ENCODE data around the gene PTRH2.
A peak's percentile ranks its signal among the peaks of the same experiment; 100 is the strongest.

Gene PTRH2

DNA sequence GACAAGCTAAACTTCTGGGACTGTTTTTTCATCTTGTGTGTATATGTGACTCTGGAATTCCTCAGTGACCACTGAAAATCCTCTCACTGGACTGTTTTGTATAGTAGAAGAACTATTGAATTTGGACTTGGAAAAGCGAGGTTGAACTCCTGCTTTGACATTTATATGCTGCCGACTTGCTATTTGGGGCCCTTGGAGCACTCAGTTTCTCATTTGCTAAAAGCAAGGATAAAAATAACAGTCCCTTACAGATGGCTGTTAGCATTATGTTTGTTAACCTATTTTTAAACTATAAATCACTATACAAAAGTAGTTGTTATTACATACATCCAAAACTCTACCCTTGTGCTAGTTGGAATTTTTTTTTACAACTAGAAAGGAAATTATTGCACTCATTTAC, 9.2 kb upstream of the PTRH2 start:
- no peak for DNase-seq

DNA sequence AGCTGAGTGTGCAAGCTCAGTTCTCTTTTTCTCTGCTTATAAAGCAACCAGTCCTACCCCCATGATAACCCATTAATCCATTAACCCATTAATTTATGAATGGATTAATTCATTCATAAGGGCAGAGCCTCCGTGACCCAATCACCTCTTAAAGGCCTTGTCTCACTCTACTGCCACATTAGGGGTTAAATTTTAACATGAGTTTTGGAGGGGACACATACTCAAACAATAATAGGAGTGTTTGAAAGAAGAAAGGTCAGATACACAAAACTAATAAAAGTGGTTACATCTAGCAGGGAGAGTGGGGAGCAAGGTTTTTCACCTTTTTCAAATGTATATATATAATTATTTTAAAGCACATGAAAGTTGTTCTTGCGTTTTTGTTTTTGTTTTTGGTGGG, 7.0 kb upstream of the PTRH2 start:
- no peak for DNase-seq

DNA sequence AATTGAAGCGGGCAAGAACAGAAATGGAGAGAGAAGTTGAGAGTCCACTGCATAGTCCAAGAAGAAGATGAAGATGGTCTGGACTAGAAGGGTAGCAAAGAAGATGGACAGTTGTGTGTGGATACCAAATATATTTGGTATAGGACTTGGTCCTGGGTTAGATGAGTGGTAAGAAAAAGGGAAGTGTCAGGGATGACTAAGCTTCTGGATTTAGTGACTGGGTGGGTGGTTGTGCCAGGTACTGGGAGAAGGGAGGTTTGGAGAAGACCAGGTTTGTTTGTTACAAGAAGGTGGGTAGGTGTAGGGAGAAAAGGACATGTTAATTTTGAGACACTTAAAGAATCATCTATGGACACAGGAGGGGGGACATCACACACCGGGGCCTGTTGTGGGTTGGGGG, 5.6 kb upstream of the PTRH2 start:
- DNase-seq = no peak

DNA sequence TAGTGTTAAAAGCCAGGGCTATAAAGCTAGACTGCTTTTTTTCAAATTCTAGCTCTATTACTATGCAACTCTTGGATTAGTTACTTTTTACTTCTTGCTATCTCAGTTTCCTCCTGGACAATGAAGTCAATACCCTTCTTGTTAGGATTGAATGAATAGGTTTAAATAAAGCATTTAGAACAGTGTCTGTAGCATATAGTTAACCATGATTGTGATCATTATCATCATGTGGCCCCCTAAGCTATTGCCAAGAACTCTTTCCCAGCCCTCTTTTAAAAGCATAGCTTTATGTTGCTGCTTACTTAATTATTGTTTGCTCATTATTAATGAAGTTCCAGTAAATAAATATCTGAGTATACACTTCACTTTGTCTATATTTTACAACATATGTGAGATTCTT, 4.7 kb upstream of the PTRH2 start:
- DNase-seq = no peak

DNA sequence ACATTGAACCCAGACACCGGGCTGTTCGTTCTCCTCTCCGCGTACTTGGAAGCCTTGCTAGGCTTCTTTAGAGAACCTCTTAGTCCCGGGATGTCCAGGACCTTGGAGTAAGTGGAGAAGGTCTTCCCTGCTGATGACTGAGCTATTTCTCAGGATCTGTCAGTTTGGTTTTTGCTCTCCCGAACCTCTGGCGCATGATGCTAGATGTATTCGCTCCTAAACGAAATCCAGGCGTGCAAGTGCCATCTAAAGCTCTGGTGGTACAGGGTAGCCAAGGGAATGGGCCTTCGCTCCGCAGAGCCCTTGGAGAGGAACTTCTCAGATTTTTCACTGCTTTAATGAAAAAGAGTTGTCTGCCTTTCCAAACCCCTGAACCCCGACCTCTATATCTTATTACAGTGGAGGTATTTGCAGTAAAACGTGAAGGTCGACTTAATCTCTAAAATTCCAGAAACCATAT, 771 bp upstream of the PTRH2 start:
- DNase-seq = peak; percentile 4

DNA sequence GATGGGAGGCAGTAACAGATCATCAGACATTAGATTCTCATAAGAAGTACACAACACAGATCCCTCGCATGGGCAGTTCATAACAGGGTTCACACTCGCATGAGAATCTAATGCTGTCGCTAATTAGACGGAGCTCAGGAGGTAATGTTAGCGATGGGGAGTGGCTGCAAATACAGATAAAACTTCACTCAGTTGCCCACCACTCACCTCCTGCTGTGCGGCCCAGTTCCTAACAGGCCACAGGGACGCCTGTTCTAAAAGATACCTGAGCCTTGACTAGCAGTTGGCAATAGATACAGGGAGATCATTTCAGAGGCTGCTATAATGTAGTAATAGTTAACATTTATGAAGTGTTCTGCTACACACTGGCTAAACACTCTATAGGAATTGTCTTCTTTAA, 4.9 kb downstream of the PTRH2 start:
- no peak for DNase-seq

DNA sequence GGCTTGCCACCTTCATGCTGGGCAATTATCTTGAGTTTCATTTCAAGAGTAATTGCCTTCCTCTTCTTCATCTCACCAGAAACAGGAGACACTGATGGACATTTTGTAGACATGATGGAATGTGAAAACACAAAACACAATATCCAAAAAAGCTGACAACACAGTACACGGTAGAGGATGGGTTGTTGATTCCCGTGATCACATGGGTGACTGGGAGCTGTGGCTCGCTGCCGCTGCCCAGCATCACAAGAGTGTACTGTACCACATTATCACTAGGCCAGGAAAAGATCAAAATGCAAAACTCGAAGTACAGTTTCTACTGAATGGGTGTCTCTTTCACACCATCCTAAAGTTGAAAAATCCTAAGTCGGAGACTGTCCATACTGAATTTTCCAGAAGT, 7.4 kb downstream of the PTRH2 start:
- no peak for DNase-seq

DNA sequence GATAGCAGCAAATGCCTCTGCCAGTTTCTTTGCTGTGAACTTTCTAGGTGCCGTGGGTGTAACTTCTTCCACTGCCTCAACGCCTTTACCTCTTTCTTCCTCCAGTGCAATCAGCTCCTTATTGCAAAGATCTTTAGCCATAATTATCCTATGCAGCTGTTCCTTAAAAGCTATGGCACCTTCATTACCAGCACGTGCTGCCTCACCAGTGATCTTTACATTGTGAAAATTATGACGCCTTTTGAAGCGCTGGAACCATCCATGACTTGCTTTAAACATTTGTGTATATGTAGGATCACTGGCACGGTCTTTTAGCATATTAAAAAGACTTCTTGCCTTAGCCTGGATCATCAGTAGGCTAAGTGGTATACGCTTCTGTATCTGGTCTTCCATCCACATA, 8.0 kb downstream of the PTRH2 start:
- no peak for DNase-seq

DNA sequence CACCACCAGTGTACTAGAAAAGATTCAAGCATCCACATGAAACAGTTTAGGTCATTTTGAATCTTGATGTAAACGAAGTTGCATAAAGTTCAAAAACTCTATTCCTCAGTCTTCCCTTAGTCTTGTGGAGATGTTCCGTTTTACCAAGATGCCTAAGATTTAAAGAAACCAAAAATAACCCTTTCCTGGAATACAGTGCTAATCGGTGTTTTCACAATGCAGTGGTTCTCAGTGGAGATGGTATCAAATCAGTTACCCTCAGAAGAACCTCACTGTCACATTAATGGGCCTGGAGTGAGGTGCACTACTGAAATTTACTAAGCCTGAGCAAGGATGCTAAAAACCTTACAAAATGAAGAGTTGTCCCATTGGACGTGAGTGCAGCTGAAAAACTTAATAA, 9.1 kb downstream of the PTRH2 start:
- DNase-seq = no peak

DNA sequence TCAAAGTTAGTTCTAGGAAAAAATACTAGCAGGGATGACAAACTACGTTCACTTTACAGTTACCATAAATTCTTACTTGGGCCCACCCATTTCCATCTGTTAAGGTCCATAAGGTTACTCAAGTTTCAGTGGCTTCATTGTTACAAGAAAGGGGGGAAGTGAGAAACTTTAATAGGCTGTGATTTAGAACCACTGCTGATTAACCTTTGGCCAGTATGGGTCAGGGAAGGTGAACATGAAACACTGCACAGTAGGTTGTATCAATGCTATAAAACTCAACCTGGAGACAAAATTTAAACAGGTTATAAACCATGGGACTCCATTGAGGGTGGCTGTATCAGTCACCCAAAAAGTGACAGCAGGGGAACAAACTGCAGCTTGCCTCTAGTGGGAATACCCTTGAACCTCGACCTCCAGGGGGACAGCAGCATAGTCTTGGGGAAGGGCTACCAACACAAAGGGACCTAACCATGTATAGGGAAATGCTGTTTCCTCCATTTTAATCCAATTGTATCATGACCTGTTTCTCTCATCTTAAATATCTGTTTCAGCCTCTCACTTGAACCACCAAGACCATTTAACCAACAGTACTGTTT, 10.4 kb downstream of the PTRH2 start:
- DNase-seq = no peak

DNA sequence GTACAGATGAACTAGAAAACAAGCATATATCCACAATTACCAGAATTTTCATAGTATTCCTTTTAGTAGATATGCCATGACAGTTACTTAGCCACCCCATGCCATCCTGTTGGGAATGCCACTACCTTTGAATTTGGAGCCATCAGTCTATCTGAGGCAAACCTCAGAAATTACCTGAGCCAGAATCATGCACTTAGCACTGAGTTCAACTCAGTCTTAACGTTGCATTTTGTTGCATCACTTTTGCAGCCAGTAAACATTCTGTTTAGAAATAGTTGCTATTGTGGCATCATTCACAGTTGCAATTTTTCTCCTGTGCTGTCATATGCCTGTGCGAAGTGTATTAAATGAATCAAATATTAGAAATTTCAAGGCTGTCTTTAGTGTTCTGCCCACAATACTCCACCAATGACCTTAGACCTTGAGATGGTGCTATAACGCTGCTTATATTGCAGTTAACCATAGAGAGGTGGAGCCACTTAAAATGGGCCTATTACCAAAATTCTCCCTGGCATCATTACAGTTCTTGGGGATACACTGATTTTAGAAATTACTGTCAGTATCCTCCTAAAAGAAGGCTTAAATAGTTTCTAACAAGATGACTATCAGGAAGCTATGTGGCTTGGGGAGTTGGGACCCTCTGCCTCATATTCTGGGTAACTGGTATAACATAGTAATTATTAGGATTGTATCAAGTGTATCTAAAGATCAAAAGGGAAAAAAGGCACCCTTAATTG, 11.1 kb downstream of the PTRH2 start:
- DNase-seq = no peak

DNA sequence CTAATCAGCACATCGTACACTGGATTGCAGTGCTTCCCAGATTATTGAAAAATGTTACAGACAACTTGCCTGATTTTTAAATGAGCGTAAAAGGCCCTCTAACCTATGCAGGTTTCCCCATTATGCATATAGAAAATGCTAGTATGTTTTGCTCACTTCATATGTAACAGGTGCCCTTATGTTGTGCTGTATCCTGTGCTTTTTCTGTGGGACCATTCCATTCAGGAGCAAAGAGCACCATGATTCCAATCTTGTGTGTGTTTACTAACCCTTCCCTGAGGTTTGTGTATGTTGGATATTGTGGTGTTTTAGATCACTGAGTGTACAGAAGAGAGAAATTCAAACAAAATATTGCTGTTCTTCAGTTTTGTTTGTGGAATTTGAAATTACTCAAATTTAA, 12.9 kb downstream of the PTRH2 start:
- DNase-seq = no peak

DNA sequence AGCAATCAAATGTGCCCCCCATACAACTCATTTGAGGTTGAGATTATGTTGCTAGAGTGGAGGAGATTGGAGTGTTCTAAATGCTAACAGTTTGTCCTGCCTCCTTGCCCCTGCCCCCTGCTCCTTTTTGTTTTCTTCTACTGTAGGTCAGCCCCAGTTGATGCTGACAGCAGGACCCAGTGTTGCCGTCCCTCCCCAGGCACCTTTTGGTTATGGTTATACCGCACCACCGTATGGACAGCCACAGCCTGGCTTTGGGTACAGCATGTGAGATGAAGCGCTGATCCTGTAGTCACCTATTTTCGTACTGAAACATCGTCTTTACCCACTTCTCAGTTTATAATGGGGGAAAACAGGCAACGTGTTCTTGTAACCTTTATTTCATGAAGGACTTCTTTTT, 13.6 kb downstream of the PTRH2 start:
- no peak for DNase-seq

DNA sequence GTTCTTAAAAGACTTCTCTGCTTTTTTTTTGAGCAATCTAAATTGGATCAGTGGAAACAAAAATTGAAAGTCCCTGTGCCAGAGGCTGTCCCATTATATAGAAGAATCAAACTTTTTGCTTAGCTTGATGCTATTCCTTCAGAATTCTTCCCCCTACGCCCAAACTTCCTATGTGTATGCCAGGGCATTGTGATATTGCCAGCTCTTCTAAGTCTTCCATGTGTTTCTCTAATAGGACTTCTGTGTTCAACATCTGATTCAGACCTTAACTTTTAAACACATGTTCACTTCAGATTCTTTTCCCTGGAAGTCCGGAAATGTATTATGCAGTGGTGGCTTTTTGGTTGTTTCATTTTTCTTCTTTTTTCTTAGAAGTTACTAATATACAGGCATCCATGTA, 18.7 kb downstream of the PTRH2 start:
- DNase-seq = no peak

DNA sequence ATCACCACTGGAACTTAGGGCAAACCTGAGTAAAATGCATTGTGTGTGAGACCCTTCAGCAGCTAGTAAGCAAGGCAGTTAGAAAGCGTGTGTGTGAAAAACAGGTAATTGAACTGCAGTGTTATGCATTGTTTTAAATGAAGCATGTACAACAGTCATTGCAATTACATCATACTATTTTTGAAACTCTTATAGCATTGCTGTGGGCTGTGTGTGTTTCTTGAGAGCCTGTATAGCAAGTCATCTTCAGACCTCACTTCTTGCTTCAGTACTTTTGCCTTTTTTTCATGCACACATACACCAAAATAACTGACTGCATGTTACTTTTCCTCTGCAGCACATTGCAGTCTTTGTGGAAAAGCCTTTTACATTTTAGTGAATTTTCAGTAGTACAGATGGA, 19.2 kb downstream of the PTRH2 start:
- no peak for DNase-seq

DNA sequence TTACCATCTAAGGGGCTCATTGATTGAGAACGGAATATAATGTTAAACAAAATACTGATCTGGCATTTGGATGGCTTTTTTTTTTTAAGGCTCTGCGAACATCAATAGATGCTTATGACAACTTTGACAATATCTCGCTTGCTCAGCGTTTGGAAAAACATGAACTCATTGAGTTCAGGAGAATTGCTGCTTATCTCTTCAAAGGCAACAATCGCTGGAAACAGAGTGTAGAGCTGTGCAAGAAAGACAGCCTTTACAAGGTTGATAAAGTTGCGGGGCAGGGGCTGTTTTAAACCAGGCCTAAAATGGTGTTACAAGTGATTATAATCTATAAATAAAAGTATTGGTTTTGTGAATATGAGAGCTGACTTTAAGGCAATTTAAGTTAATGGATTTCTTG, 22.3 kb downstream of the PTRH2 start:
- no peak for DNase-seq

DNA sequence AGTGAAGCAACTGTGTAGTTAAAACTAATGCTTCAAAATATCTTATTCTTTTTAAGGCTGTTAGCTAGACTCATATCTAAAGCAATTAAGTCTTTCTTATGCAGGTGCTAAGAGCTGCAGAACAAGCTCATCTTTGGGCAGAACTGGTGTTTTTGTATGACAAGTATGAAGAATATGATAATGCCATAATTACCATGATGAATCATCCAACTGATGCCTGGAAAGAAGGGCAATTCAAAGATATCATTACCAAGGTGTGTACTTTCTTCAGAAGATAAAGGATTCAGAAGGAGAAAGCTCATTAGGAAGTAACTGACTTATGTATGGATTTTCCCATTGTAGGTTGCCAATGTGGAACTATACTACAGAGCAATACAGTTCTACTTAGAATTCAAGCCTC, 23.9 kb downstream of the PTRH2 start:
- DNase-seq = no peak

DNA sequence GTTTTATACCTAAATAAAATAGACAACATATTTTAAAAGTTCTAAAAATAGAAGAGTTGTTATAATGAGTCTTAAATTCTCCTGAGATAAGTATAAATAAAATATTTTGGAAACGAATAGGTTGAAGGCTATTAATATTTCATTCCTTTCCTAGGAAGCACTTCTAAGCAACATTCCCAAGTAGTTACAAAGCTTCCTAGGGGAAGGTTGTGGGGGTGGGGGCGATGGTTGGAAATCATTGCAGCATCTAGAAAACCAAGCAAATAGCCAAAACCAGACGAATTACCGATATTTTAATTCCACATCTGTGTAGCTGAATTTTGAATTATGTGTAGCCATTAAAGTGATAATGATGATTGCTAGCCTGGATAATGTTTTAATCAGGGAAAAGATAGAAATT, 26.9 kb downstream of the PTRH2 start:
- no peak for DNase-seq

DNA sequence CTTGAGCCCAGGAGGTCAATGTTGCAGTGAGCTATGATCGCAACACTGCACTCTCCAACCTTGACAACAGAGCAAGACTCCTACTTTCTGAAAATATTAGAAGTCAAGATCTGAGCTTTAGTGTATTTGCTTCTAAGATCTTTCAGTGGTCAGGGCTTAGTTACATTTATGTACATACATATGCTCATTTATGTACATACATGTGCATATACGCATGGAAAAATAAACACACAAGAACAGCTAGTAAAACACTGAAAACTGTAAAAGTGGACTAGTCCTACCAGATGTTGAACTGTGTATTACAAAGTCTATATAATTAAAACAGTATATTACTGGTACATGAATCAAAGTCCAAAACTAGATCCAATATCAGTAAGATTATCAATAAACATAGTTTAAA, 28.3 kb downstream of the PTRH2 start:
- no peak for DNase-seq

DNA sequence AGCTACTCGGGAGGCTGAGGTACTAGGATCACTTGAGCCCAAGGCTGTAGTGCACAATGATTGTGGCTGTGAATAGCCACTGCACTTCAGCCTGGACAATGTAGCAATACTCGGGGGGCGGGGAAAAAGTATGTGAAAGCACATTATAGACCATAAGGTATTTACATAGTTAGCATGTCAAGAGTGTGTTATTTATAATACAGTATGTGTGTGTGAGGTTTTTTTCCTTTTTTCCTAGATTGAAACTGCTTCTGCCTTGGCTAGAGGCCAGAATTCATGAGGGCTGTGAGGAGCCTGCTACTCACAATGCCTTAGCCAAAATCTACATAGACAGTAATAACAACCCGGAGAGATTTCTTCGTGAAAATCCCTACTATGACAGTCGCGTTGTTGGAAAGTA, 30.5 kb downstream of the PTRH2 start:
- DNase-seq = no peak

DNA sequence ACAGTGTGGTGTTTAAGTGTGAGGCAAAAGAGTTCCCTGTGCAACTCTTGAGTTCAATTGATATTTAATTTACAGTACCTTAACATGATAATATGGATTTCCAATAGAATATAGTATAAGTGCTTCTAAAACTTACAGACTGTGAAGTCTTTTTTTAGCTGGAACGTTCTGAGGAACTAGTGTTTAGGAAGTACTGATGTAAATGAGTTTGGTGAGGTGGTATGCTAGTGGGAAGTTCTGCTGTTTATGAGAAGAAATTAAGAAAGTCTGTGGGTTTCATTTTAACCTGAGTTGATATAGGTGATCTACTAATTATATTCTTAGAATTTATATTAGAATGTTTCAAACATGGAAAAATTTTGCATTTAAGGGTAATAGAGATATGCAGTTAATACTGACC, 32.0 kb downstream of the PTRH2 start:
- no peak for DNase-seq

DNA sequence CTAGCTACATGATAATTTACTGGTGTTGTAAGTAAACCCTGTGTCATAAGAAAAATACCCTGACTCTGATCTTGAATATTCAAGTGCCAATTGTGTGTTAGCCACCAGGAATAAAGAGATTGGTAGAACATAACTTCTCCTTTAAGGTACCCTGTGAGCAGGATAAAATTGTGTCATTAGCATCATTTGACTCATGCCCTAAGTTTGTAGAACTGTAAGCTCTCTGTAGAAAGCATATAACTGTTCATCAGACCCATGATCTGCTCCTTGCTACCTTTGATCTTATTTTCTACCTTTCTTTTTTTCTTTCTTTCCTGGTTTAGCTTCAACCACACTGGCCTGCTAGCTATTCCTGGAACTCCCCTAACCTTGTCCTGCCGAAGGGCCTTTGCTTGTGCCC, 35.8 kb downstream of the PTRH2 start:
- DNase-seq = no peak

DNA sequence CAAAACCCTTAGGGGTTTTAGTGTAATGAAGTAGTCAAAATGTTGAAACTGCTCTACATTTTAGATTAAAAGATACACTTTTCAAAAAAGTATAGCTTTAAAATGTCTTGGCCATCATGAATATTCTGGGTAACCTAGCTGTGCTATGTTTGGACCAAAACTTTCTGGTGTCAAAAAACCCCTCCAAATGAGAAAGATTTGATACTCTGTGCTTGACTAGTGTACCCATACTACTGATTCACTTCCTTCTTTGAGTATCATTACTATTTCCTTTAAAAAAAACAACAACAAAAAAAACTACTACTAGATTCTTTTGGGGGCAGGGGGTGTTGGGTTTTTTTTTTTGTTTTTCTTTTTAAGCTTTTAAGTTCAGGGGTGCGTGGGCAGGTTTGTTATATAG, 37.3 kb downstream of the PTRH2 start:
- DNase-seq = no peak

DNA sequence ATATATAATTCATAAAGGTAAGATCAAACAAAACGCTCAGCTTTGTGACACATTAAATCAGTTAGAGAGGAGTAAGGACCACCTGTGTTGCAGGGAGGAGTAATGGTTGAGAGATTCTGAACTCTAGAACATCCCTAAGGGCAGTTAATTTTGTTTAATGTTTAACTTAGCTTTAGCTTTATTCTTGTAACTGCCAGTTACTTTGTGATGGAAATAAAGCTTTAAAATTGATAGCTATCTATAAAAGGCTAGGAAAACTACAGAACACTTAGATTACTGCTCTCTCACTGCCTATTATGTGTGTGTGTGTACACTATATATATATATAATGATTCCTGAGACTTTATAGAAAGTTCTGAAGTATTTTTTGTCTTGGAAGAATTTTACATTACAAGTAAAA, 37.8 kb downstream of the PTRH2 start:
- no peak for DNase-seq

DNA sequence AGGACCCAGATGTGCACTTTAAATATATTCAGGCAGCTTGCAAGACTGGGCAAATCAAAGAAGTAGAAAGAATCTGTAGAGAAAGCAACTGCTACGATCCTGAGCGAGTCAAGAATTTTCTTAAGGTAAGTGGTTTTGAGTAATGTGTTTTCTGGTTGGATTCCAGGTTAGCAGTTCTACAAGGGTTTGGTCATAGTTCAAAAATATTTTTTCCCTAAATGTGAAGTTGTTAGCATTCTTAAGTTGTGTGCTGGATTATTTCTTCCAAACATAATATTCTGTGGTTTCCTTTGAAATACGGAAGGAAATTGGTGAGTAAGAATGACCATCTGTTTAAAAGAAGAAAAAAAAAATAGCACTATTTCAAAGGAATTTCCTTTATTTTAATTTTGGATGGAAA, 38.4 kb downstream of the PTRH2 start:
- no peak for DNase-seq
